Esophagus squamous epithelium (tissue), 4 donors: ENCODE measurements around the gene ST8SIA2.

ENCODE experiments used
- CTCF ChIP-seq, 6 experiments: fragments of 450-650 bp in 4 of 6; fragments of 200-600 bp in 2 of 6; sonication (generic) in 2 of 6; IDR thresholded peaks; one replicate each; pipeline ENCODE4 v1.5.1; 2016 to 2019; ENCODE audit warnings: antibody characterized with exemption in 6 of 6, mild to moderate bottlenecking in 4 of 6, moderate library complexity in 4 of 6
- POLR2A ChIP-seq, 4 donors: fragments of 450-650 bp; IDR thresholded peaks; one replicate each; pipeline ENCODE4 v1.6.1; 2017; ENCODE audit warnings: antibody characterized with exemption in 4 of 4, mild to moderate bottlenecking in 4 of 4, moderate library complexity in 3 of 4

GRCh38 chr15:92510163-92510882 is 116.6 kb downstream of the ST8SIA2 start:
- TF ChIP-seq CTCF (IDR thresholded peaks at IDR 0.05) (no peak), POLR2A (IDR thresholded peaks at IDR 0.05) (no peak)
